ENCODE data around the gene CALD1. TPM values are rescaled to one million over a fixed set of nuclear protein-coding genes. Genes with fewer than 3 reads are reported as not detected.

CALD1 gene
- total and polyA plus RNA-seq, 11 donors, result 89.6 to 186 (median 125) TPM

GRCh38 chr7:134771111-134771510, 8.3 kb upstream of the CALD1 start:
- 91 to 97% (median 93%) methylated on average over 3 of the region's 3 CpGs for WGBS, 4 donors
- H3K27me3 ChIP-seq, result no peaks in the 10 kb centered on the region
- peaks cover 0 to 18% (median 2%) of the 10 kb centered on the region in 12 donors for H3K4me1 ChIP-seq
- no peak for ATAC-seq
- TF ChIP-seq CTCF (IDR thresholded peaks at IDR 0.05) (no peak), POLR2A (IDR thresholded peaks at IDR 0.05) (no peak)
- no peak overlapping the region for H3K4me3 ChIP-seq
- intact Hi-C loops (cut with DNase I), result loop anchor here in 5 of 10 donors (10.0 kb wide), 3 partner anchors 164 to 394 kb away; no protein-coding TSS in a partner anchor
- no peaks in the 10 kb centered on the region for H3K36me3 ChIP-seq
- no peak for DNase-seq
- no peaks in the 10 kb centered on the region for H3K9me3 ChIP-seq
- H3K27ac ChIP-seq, result no peak overlapping the region

- Histone ChIP-seq H3K36me3 (no peaks in the 10 kb centered on the region), H3K27ac (no peak overlapping the region), H3K9me3 (no peaks in the 10 kb centered on the region), H3K4me1 (peaks cover 0 to 12% (median 2%) of the 10 kb centered on the region in 12 donors), H3K27me3 (no peaks in the 10 kb centered on the region), H3K4me3 (no peak overlapping the region)
- TF ChIP-seq POLR2A (IDR thresholded peaks at IDR 0.05) (no peak), CTCF (IDR thresholded peaks at IDR 0.05) (no peak)
- intact Hi-C loops (cut with DNase I), result loop anchor here in 5 of 10 donors (10.0 kb wide), 3 partner anchors 163 to 393 kb away; no protein-coding TSS in a partner anchor
- 93 to 97% (median 95%) methylated on average over 2 of the region's 2 CpGs for WGBS, 4 donors
- ATAC-seq (no peak), DNase-seq (no peak)
Measured at GRCh38 chr7:134771889-134772288, 7.5 kb upstream of the CALD1 start.

- Histone ChIP-seq H3K36me3 (no peaks in the 10 kb centered on the region), H3K9me3 (no peaks in the 10 kb centered on the region), H3K4me1 (peaks cover 0 to 13% (median 2%) of the 10 kb centered on the region in 12 donors), H3K27me3 (no peaks in the 10 kb centered on the region), H3K27ac (no peak overlapping the region), H3K4me3 (no peak overlapping the region)
- 59 to 61% (median 60%) methylated on average over 3 of the region's 3 CpGs for WGBS, 4 donors
- TF ChIP-seq POLR2A (IDR thresholded peaks at IDR 0.05), result no peak
- no peak for TF ChIP-seq CTCF (IDR thresholded peaks at IDR 0.05)
- no peak for ATAC-seq
- DNase-seq, result no peak
- intact Hi-C loops (cut with DNase I), result loop anchor here in 5 of 10 donors (10.0 kb wide), 3 partner anchors 162 to 392 kb away; no protein-coding TSS in a partner anchor
Measured at GRCh38 chr7:134772401-134772800, 7.0 kb upstream of the CALD1 start.

GRCh38 chr7:134773164-134773563, 6.3 kb upstream of the CALD1 start:
- Histone ChIP-seq H3K27ac (no peak overlapping the region), H3K9me3 (no peaks in the 10 kb centered on the region), H3K27me3 (no peaks in the 10 kb centered on the region), H3K36me3 (no peaks in the 10 kb centered on the region), H3K4me1 (peaks cover 0 to 13% (median 4%) of the 10 kb centered on the region in 12 donors), H3K4me3 (no peak overlapping the region)
- DNase-seq (no peak), ATAC-seq (no peak)
- 71 to 94% (median 74%) methylated on average over 3 to 4 of the region's 4 CpGs for WGBS, 4 donors
- intact Hi-C loops (cut with DNase I), result loop anchor here in 5 of 10 donors (10.0 kb wide), 3 partner anchors 162 to 392 kb away; no protein-coding TSS in a partner anchor
- TF ChIP-seq POLR2A (IDR thresholded peaks at IDR 0.05) (no peak), CTCF (IDR thresholded peaks at IDR 0.05) (no peak)
